C4-2B (cell line): ENCODE measurements around the gene SIRT3.

Experiments
- CTCF ChIP-seq: fragments of 450-650 bp; conservative IDR thresholded peaks from 2 replicates; pipeline ENCODE4 v1.5.1; 2017; ENCODE audit warnings: mild to moderate bottlenecking
- ZFX ChIP-seq: fragments of 450-650 bp; IDR thresholded peaks from 2 replicates; pipeline ENCODE4 v1.6.1; 2017

GRCh38 chr11:211295-211694 is 24.8 kb downstream of the SIRT3 start:
- TF ChIP-seq CTCF (no peak), ZFX (no peak)
